Measurements from ENCODE around the gene LDHD. TPM values are rescaled to one million over a fixed set of nuclear protein-coding genes. Genes with fewer than 3 reads are reported as not detected.

LDHD gene
- total RNA-seq (2021; fragmentation: NEBNext Ultra II Directional; extraction: Animal tissue kit (Norgen Biotek cat#: 25700)) (14.7 and 14.9 TPM in 2 replicates), polyA plus RNA-seq (2011; rRNA removed) (18.2 and 43.1 TPM in 2 replicates), polyA minus RNA-seq (2011; rRNA and poly(A)+ RNA removed) (6.8 and 8.6 TPM in 2 replicates)
- polyA plus RNA-seq (2011; cell fraction: cytosol; rRNA removed): 35.2 TPM
- polyA plus RNA-seq (2011; cell fraction: nucleus; rRNA removed): 71.5 TPM
- polyA plus RNA-seq (2012, experiment 1 of 2): 7.7 to 14.3 TPM (median 11.1 TPM) in 4 replicates
- 8.7 TPM for polyA plus RNA-seq (2012, experiment 2 of 2)
- polyA plus RNA-seq (2013, experiment 1 of 2): 1.8 TPM
- 1.2 TPM for polyA plus RNA-seq (2013, experiment 2 of 2)
- 18.0 TPM for polyA minus RNA-seq (2011; cell fraction: cytosol; rRNA and poly(A)+ RNA removed)
- 38.5 TPM for polyA minus RNA-seq (2011; cell fraction: nucleus; rRNA and poly(A)+ RNA removed)
- long read RNA-seq, experiment 1, partial matches to known transcripts: 6 of 7 reads
- long read RNA-seq, experiment 1, other reads (novel, unspliced or antisense): 1 of 7 reads
- long read RNA-seq, experiment 2: 0 reads

DNA sequence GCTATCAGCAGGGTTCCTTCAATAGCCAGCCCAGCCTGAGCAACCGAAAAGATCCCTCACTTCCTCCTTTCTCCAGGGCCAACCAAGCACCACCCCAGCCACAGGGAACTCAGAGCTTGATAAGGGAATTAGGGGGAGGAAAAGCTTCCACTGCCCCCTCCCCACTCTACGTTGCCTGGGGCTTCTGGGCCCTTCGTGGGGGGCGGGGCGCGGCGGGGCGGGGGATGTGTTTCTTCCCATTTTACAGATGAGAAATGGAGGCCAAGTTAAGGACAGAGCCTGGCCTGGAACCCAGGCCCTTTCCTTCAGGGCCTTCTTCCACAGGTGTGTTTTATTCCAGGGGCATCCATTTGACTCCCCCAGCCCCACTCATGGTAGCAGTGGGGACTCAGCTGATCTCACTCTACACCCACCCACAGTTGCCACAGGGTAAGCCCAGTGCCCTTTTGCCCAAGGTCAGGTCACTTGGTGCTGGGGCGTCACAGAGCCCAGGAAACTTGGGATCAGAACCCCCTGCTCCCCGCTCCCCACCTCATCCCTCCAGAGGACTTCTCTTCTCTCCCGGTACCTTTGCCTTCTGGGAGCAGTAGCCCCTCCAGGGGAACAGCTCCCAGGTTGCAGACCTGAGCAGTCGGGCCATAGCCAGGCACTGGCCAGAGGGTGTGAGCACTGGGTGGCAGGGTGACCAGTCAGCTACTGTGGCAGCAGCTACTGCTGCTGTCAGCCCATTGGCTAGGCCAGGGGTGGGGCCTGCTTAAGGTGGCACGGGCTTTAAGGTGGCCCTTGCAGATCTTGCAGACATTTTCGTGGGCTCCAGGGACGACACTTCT, at the start of gene LDHD:
Gene LDHD, minus strand, starts transcription at position 700 of the 830 bp plus-strand sequence. Its CDS starts 60 bp downstream, at position 640.
- Histone ChIP-seq H2AFZ (ENCODE audit: low read length) (no peak within 1 kb of the TSS), H3K4me2 (ENCODE audit: insufficient read depth in 1 of 2, low read depth in 2 of 2, low read length in 2 of 2) (peak within 1 kb of the TSS; percentile 43 to 55)
- FAIRE-seq: no peak
- TF ChIP-seq, protein P1, sequence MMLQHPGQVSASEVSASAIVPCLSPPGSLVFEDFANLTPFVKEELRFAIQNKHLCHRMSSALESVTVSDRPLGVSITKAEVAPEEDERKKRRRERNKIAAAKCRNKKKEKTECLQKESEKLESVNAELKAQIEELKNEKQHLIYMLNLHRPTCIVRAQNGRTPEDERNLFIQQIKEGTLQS (IDR thresholded peaks at IDR 0.05; ENCODE audit: insufficient read depth, low read depth, low read length): no peak
- TF ChIP-seq SIX5 (IDR thresholded peaks at IDR 0.05; ENCODE audit: low read depth, low read length) (no peak), FOSL1 (IDR thresholded peaks at IDR 0.05; ENCODE audit: insufficient read depth, low read depth, low read length) (no peak), SP1 (IDR thresholded peaks at IDR 0.05; ENCODE audit: low read depth, low read length) (peak; percentile 70), JUN (IDR thresholded peaks at IDR 0.05; ENCODE audit: low read depth, low read length) (no peak), POLR2A (IDR thresholded peaks at IDR 0.05; ENCODE audit: control extremely low read depth in 1 of 2, low read depth in 2 of 2, low read length in 2 of 2) (peak; percentile 66 to 76), TEAD4 (IDR thresholded peaks at IDR 0.05; ENCODE audit: low read depth, low read length) (no peak), ZNF274 (IDR thresholded peaks at IDR 0.05; ENCODE audit: borderline replicate concordance, extremely low read depth, low read length) (no peak), CREB1 (IDR thresholded peaks at IDR 0.05) (no peak; the same call in 1 of the 2 replicates)

More for the DNA sequence above, at the start of gene LDHD:
- no peak within 1 kb of the TSS for H3K56ac ChIP-seq (replicated peaks; ENCODE audit: insufficient read length, low read depth, low read length)
- CTCF ChIA-PET (ENCODE audit: partially characterized antibody): interaction anchor here (1.0 to 16.3 kb wide), 6 partner anchors 14 to 254 kb away, joined by 3 to 171 read pairs (median 4); partner anchors contain the start of gene ZNRF1
- 56% methylated on average over 11 of the region's 15 CpGs; no CpG with 5 or more reads in 1 of the 2 experiments for whole genome bisulfite sequencing, 2 experiments (ENCODE audit: extremely low coverage in 1 of 2, insufficient coverage in 1 of 2, insufficient read length in 1 of 2, insufficient replicate concordance in 2 of 2, low coverage in 1 of 2, low lambda C conversion rate in 2 of 2, missing lambda C conversion rate in 1 of 2)
- no peaks in the 10 kb centered on the region for H3K23me2 ChIP-seq (ENCODE audit: low read depth, low read length)
- no peak within 1 kb of the TSS for H3K23ac ChIP-seq (ENCODE audit: insufficient read length)
- 0 out of 2 replicates have a peak within 1 kb of the TSS, but pooled peaks have one; percentile 65 for H2AK5ac ChIP-seq (ENCODE audit: low read depth, low read length)
- H3K27ac ChIP-seq (ENCODE audit: low read depth, low read length): peak within 1 kb of the TSS; percentile 44
- POLR2A ChIA-PET (ENCODE audit: partially characterized antibody): interaction anchor here (0.7 to 2.3 kb wide), 5 partner anchors 11 to 131 kb away, joined by 5 to 8 read pairs (median 6); partner anchors contain the start of gene WDR59
- peak within 1 kb of the TSS; percentile 89 for H4K91ac ChIP-seq (replicated peaks; ENCODE audit: insufficient read length, low read length)
- H3K27me3 ChIP-seq (replicated peaks in 1 of 4; ENCODE audit: control insufficient read depth in 3 of 4, extremely low read depth in 1 of 4, insufficient read depth in 3 of 4, low read length in 3 of 4): no peaks in the 10 kb centered on the region
- no peaks in the 10 kb centered on the region; a peak in 1 of 4 replicates for H3K79me2 ChIP-seq (ENCODE audit: control insufficient read depth in 1 of 2, insufficient read depth in 2 of 2, low read length in 2 of 2)
- H4K8ac ChIP-seq (ENCODE audit: extremely low read depth, insufficient read depth, low read length): no peak within 1 kb of the TSS; the same call in 1 of the 2 replicates
- H3K9me3 ChIP-seq (ENCODE audit: insufficient read depth in 2 of 2, low read depth in 1 of 2, low read length in 1 of 2): no peaks in the 10 kb centered on the region
- no peak within 1 kb of the TSS for H3K14ac ChIP-seq (ENCODE audit: insufficient read length)
- H2BK12ac ChIP-seq (ENCODE audit: low read depth, low read length): peak within 1 kb of the TSS; percentile 94; the same call in 1 of the 2 replicates
- H3K18ac ChIP-seq (ENCODE audit: extremely low read depth, low read length): peak within 1 kb of the TSS; percentile 96
- H3K4me1 ChIP-seq (replicated peaks in 1 of 4; ENCODE audit: control insufficient read depth in 3 of 4, insufficient read depth in 4 of 4, low read length in 3 of 4): peaks cover 8 to 34% (median 27%) of the 10 kb centered on the region in 4 experiments
- H3K36me3 ChIP-seq (ENCODE audit: control insufficient read depth in 2 of 4, insufficient read depth in 4 of 4, low read length in 3 of 4): peaks cover 0 to 16% (median 3%) of the 10 kb centered on the region in 4 experiments; a peak in 2 of 8 replicates
- peak within 1 kb of the TSS in 2 of 4 experiments; percentile 0 to 6; a peak in 3 of 7 replicates for H3K9ac ChIP-seq (replicated peaks in 1 of 4; ENCODE audit: extremely low read depth in 1 of 4, low read depth in 3 of 4, low read length in 3 of 4)
- H4K20me1 ChIP-seq (replicated peaks in 1 of 2; ENCODE audit: control insufficient read depth in 1 of 2, insufficient read depth in 2 of 2, low read length in 2 of 2): no peaks in the 10 kb centered on the region
- peak within 1 kb of the TSS; percentile 40 for H2BK120ac ChIP-seq (replicated peaks; ENCODE audit: low read depth, low read length)
- peaks cover 3% of the 10 kb centered on the region; the same call in 1 of the 2 replicates for H3K79me1 ChIP-seq (ENCODE audit: low read depth, low read length)
- H2BK20ac ChIP-seq (ENCODE audit: low read length): peak within 1 kb of the TSS; percentile 38; the same call in 1 of the 2 replicates
- H3K4ac ChIP-seq (replicated peaks; ENCODE audit: insufficient read length, low read depth, low read length): peak within 1 kb of the TSS; percentile 19
- H3K4me3 ChIP-seq (ENCODE audit: extremely low read depth in 1 of 4, insufficient read depth in 2 of 4, low read depth in 3 of 4, low read length in 4 of 4): peak within 1 kb of the TSS; percentile 20 to 54 (median 30)
- H2BK5ac ChIP-seq (ENCODE audit: low read depth, low read length): peak within 1 kb of the TSS; percentile 75
- H4K5ac ChIP-seq (ENCODE audit: insufficient read length, low read depth, low read length): peak within 1 kb of the TSS; percentile 60
- H2BK15ac ChIP-seq (ENCODE audit: low read length): 0 out of 2 replicates have a peak within 1 kb of the TSS, but pooled peaks have one; percentile 40
- peak; percentile 63 to 82 for DNase-seq (ENCODE audit: low read depth in 1 of 2, low spot score in 2 of 2)

Data from H1 (cell line).